ENCODE results near the gene VPS35L. TPM values are rescaled to one million over a fixed set of nuclear protein-coding genes. Genes with fewer than 3 reads are reported as not detected.

VPS35L gene
- polyA plus RNA-seq, 1 experiment, result 67.1 TPM

DNA sequence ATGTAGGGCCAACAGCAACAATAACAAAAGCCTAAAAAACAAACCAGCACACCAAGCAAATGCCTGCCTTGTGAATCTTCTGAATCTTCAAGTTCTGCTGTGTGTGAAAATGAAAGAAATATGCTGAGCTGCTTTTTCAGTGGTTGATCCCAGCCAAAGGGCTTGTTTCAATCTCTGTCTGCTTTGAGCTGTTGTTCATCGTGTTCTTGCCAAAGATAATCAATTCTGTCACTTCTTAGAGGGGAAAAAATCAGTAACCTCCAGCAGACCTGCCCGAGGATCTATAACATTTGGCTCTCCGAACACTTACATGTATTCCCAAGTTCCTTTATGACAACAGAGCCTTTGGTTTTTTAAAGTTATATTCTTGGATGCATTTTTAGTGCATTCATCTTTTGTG is 65.9 kb downstream of the VPS35L start:
- POLR2A ChIA-PET, result no interaction called here
- no peak for DNase-seq (ENCODE audit: low read depth, low spot score)
- H3K9me3 ChIP-seq (ENCODE audit: control insufficient read depth, insufficient read depth, low read length), result no peaks in the 10 kb centered on the region
- H3K27me3 ChIP-seq (ENCODE audit: control insufficient read depth, insufficient read depth, low read length), result no peaks in the 10 kb centered on the region
- no peak overlapping the region for H3K27ac ChIP-seq (ENCODE audit: low read depth, low read length)
- CTCF ChIA-PET, result no interaction called here
- TF ChIP-seq, protein P1, sequence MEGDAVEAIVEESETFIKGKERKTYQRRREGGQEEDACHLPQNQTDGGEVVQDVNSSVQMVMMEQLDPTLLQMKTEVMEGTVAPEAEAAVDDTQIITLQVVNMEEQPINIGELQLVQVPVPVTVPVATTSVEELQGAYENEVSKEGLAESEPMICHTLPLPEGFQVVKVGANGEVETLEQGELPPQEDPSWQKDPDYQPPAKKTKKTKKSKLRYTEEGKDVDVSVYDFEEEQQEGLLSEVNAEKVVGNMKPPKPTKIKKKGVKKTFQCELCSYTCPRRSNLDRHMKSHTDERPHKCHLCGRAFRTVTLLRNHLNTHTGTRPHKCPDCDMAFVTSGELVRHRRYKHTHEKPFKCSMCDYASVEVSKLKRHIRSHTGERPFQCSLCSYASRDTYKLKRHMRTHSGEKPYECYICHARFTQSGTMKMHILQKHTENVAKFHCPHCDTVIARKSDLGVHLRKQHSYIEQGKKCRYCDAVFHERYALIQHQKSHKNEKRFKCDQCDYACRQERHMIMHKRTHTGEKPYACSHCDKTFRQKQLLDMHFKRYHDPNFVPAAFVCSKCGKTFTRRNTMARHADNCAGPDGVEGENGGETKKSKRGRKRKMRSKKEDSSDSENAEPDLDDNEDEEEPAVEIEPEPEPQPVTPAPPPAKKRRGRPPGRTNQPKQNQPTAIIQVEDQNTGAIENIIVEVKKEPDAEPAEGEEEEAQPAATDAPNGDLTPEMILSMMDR (IDR thresholded peaks at IDR 0.05; ENCODE audit: low read depth, low read length), result no peak
- H3K4me3 ChIP-seq (ENCODE audit: low read depth, low read length), result no peak overlapping the region

DNA sequence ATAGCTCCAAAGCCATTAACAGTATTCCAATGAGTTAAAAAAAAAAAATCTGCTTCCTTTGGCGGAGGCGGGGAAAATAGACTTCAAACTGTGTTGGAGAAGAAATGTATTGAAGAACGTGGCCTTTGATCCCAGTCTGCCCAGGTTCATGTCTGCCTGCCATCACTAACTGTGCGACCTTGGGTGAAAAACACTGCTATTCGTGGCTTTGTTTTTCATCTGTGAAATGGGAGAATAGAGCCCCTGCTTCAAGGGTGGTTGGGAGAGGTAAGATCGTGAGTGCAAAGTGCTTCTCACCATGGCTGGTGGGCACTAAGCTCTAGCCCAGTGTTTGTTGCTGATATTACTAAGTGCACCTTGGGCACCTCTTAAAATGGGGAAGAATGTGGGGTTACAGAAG is 69.5 kb downstream of the VPS35L start:
- CTCF ChIA-PET, result interaction anchor here (1.3 to 2.2 kb wide), 3 partner anchors 9 to 262 kb away, joined by 3 to 7 read pairs (median 6); no protein-coding TSS in a partner anchor
- POLR2A ChIA-PET, result no interaction called here
- Histone ChIP-seq H3K4me3 (ENCODE audit: low read depth, low read length) (no peak overlapping the region), H3K27me3 (ENCODE audit: control insufficient read depth, insufficient read depth, low read length) (no peaks in the 10 kb centered on the region), H3K9me3 (ENCODE audit: control insufficient read depth, insufficient read depth, low read length) (no peaks in the 10 kb centered on the region), H3K27ac (ENCODE audit: low read depth, low read length) (no peak overlapping the region)
- TF ChIP-seq, protein P1 (IDR thresholded peaks at IDR 0.05; ENCODE audit: low read depth, low read length), result no peak
- no peak for DNase-seq (ENCODE audit: low read depth, low spot score)

DNA sequence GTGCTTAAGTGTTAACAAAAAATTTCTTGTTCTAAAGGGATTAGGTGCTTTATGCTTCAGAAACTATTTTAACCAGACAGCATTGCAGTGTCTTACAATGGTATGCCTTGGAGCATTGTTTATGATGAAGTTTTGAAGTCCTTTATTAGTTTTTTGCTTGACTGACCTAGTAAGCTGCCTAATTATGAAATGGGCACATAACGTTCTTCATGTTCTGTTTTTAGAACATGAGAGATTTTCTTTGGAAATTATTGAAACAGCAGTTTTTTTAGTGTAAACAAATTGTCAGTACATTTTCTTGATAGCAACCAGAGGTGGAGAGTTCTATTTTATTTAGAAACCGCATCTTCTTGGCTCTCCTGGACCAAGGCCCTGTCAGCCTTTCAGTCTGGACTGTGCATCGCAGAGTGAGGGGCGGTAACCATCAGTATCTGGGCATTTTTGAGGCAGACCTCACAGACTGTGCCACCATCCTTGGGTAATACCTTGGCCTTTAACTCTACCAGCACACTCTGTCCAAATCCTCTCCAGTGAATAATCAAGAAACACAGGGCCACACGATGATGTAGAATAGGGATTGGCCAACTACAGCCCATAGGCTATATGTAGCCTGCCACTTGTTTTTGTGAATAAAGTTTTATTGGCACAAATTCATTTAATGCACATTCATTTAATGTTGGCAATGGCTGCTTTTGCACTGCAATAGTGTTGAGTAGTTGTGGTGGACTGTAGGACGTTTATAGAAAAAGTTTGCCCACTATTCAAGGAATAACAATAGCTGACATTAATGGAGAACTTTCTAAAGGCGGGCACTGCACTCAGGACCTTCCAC is 81.1 kb downstream of the VPS35L start:
- TF ChIP-seq, protein P1 (IDR thresholded peaks at IDR 0.05; ENCODE audit: low read depth, low read length), result no peak
- DNase-seq (ENCODE audit: low read depth, low spot score), result no peak
- Histone ChIP-seq H3K27me3 (ENCODE audit: control insufficient read depth, insufficient read depth, low read length) (no peaks in the 10 kb centered on the region), H3K27ac (ENCODE audit: low read depth, low read length) (no peak overlapping the region), H3K4me3 (ENCODE audit: low read depth, low read length) (no peak overlapping the region), H3K9me3 (ENCODE audit: control insufficient read depth, insufficient read depth, low read length) (no peaks in the 10 kb centered on the region)
- POLR2A ChIA-PET, result interaction anchor here (0.6 kb wide), 1 partner anchor 12 kb away, joined by 8 read pairs; no protein-coding TSS in a partner anchor
- CTCF ChIA-PET, result interaction anchor here (1.4 kb wide), 1 partner anchor 250 kb away, joined by 4 read pairs; no protein-coding TSS in a partner anchor

DNA sequence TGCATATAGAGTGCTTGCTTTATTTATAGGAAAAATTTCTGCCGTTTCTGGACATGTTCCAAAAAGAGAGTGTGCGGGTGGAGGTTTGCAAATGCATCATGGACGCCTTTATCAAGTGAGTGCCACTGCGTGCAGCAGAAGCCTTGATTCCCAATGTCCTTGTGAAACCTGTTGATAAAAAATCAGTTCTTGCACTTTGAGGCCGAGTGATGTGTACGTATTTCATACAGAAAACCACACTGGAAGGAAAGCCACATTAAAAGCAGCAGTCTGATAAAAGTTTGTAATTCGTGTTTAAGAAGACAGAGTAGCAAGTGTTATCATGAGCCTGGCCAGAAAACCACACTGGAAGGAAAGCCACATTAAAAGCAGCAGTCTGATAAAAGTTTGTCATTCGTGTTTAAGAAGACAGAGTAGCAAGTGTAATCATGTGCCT is 84.5 kb downstream of the VPS35L start:
- no peak for DNase-seq (ENCODE audit: low read depth, low spot score)
- TF ChIP-seq, protein P1 (IDR thresholded peaks at IDR 0.05; ENCODE audit: low read depth, low read length), result no peak
- no peaks in the 10 kb centered on the region for H3K9me3 ChIP-seq (ENCODE audit: control insufficient read depth, insufficient read depth, low read length)
- H3K27me3 ChIP-seq (ENCODE audit: control insufficient read depth, insufficient read depth, low read length), result no peaks in the 10 kb centered on the region
- CTCF ChIA-PET, result interaction anchor here (0.9 to 3.7 kb wide), 6 partner anchors 39 to 268 kb away, joined by 3 to 12 read pairs (median 3); partner anchors contain the start of gene GPRC5B
- no peak overlapping the region for H3K27ac ChIP-seq (ENCODE audit: low read depth, low read length)
- POLR2A ChIA-PET, result no interaction called here
- H3K4me3 ChIP-seq (ENCODE audit: low read depth, low read length), result no peak overlapping the region

DNA sequence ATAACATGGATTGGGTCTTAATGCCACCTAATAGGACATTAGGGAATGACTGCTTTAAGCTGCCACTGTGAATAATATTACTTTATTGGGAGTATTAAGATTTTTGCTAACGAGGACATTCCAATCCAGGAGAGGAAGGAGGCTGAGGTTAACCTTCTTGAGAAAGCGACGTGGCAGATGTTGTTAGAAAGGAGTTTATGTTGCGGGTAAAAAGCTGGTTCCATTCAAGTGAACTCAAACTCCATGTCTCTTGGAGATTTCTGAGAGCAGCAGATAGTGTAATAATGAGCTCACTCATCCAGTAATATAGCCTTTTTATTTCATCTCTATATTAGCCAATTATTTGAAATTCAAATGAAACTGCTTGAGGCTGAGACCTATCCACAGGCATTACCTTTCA is 87.0 kb downstream of the VPS35L start:
- Histone ChIP-seq H3K9me3 (ENCODE audit: control insufficient read depth, insufficient read depth, low read length) (no peaks in the 10 kb centered on the region), H3K27me3 (ENCODE audit: control insufficient read depth, insufficient read depth, low read length) (no peaks in the 10 kb centered on the region), H3K4me3 (ENCODE audit: low read depth, low read length) (no peak overlapping the region), H3K27ac (ENCODE audit: low read depth, low read length) (no peak overlapping the region)
- TF ChIP-seq, protein P1 (IDR thresholded peaks at IDR 0.05; ENCODE audit: low read depth, low read length), result no peak
- ChIA-PET CTCF (interaction anchor here (1.0 to 3.7 kb wide), 2 partner anchors 41 to 54 kb away, joined by 3 to 10 read pairs; no protein-coding TSS in a partner anchor), POLR2A (no interaction called here)
- DNase-seq (ENCODE audit: low read depth, low spot score), result no peak

Data from AG04450 (cell line).